Measurements from ENCODE around the gene CRABP2.

Gene CRABP2

GRCh38 chr1:156665539-156665938 lies 39.8 kb downstream of the CRABP2 start:
- H3K9me3 ChIP-seq (ENCODE audit: control insufficient read depth, insufficient read depth, low read length): no peaks in the 10 kb centered on the region
- no peaks in the 10 kb centered on the region for H3K79me2 ChIP-seq (ENCODE audit: control insufficient read depth, low read length)
- TF ChIP-seq, protein P1, sequence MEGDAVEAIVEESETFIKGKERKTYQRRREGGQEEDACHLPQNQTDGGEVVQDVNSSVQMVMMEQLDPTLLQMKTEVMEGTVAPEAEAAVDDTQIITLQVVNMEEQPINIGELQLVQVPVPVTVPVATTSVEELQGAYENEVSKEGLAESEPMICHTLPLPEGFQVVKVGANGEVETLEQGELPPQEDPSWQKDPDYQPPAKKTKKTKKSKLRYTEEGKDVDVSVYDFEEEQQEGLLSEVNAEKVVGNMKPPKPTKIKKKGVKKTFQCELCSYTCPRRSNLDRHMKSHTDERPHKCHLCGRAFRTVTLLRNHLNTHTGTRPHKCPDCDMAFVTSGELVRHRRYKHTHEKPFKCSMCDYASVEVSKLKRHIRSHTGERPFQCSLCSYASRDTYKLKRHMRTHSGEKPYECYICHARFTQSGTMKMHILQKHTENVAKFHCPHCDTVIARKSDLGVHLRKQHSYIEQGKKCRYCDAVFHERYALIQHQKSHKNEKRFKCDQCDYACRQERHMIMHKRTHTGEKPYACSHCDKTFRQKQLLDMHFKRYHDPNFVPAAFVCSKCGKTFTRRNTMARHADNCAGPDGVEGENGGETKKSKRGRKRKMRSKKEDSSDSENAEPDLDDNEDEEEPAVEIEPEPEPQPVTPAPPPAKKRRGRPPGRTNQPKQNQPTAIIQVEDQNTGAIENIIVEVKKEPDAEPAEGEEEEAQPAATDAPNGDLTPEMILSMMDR (IDR thresholded peaks at IDR 0.05; ENCODE audit: low read depth, low read length, poor library complexity, severe bottlenecking): no peak
- TF ChIP-seq EZH2phosphoT487 (IDR thresholded peaks at IDR 0.05; ENCODE audit: borderline replicate concordance, low read length): no peak
- no peaks in the 10 kb centered on the region for H3K36me3 ChIP-seq (ENCODE audit: control insufficient read depth, low read length)
- no peaks in the 10 kb centered on the region for H3K9me2 ChIP-seq (replicated peaks; ENCODE audit: control insufficient read depth, low read length)
- no peak overlapping the region for H3K27ac ChIP-seq (ENCODE audit: low read depth, low read length)
- peaks cover 42% of the 10 kb centered on the region for H3K27me3 ChIP-seq (ENCODE audit: control insufficient read depth, low read length)
- peaks cover 4% of the 10 kb centered on the region for H3F3A ChIP-seq (ENCODE audit: control insufficient read depth, insufficient read depth)
- H3K4me2 ChIP-seq (ENCODE audit: low read length): no peak overlapping the region
- H3K4me3 ChIP-seq (ENCODE audit: low read length): no peak overlapping the region
- H4K20me1 ChIP-seq (ENCODE audit: control insufficient read depth, insufficient read depth, low read depth, low read length): 0 out of 2 replicates have a peak, but pooled peaks cover 3% of the 10 kb centered on the region
- H3K4me1 ChIP-seq (ENCODE audit: control insufficient read depth, low read length): peaks cover 52% of the 10 kb centered on the region

GRCh38 chr1:156664767-156665411 lies 40.5 kb downstream of the CRABP2 start:
- Histone ChIP-seq H3K4me3 (ENCODE audit: low read length) (peak overlapping the region; percentile 45), H3K9me2 (replicated peaks; ENCODE audit: control insufficient read depth, low read length) (no peaks in the 10 kb centered on the region), H3K4me2 (ENCODE audit: low read length) (peak overlapping the region; percentile 60), H3K9me3 (ENCODE audit: control insufficient read depth, insufficient read depth, low read length) (no peaks in the 10 kb centered on the region), H4K20me1 (ENCODE audit: control insufficient read depth, insufficient read depth, low read depth, low read length) (0 out of 2 replicates have a peak, but pooled peaks cover 3% of the 10 kb centered on the region), H3K36me3 (ENCODE audit: control insufficient read depth, low read length) (no peaks in the 10 kb centered on the region), H3K79me2 (ENCODE audit: control insufficient read depth, low read length) (no peaks in the 10 kb centered on the region), H3F3A (ENCODE audit: control insufficient read depth, insufficient read depth) (peaks cover 4% of the 10 kb centered on the region), H3K4me1 (ENCODE audit: control insufficient read depth, low read length) (peaks cover 57% of the 10 kb centered on the region), H3K27me3 (ENCODE audit: control insufficient read depth, low read length) (peaks cover 36% of the 10 kb centered on the region), H3K27ac (ENCODE audit: low read depth, low read length) (no peak overlapping the region)
- TF ChIP-seq, protein P1 (IDR thresholded peaks at IDR 0.05; ENCODE audit: low read depth, low read length, poor library complexity, severe bottlenecking): no peak
- TF ChIP-seq EZH2phosphoT487 (IDR thresholded peaks at IDR 0.05; ENCODE audit: borderline replicate concordance, low read length): no peak

DNA sequence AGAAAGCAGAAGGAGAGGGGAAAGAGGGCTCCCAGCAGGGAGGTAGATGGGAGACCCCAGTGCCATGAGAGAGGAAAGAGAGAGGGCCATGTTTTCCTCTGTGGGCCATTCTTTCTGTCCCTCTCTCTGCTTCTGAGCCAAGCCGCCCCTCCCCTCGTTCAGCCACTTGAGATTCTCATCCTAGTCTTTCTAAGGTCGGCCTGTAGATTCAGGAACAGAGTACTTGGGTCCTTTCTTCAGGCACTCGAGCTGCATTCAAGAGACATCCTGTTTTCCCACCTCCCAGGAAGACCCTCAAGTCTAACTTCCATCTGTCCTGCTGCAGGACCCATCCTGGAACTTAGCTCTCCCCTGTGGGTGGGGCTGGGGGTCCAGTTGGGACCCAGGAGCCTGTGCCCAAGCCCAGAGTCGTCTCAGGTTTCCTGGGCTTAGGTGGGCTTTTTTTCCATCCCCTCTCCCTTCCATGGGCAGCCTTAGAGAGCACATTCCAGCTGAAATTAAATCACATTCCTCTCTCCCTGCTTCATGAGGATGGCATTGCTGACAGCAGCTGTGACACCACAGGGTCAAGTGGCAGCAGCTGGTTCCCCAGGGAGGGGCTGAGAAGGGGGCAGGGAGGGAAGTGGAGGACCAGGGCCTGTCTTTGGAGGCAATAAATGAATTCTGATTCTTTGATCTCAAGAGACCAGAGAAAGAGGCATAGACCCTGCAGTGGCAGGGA lies 41.2 kb downstream of the CRABP2 start:
- H3K27me3 ChIP-seq (ENCODE audit: control insufficient read depth, low read length): peaks cover 29% of the 10 kb centered on the region
- H3K27ac ChIP-seq (ENCODE audit: low read depth, low read length): no peak overlapping the region
- 0 out of 2 replicates have a peak, but pooled peaks cover 3% of the 10 kb centered on the region for H4K20me1 ChIP-seq (ENCODE audit: control insufficient read depth, insufficient read depth, low read depth, low read length)
- peak overlapping the region; percentile 60 for H3K4me2 ChIP-seq (ENCODE audit: low read length)
- H3F3A ChIP-seq (ENCODE audit: control insufficient read depth, insufficient read depth): peaks cover 4% of the 10 kb centered on the region
- H3K36me3 ChIP-seq (ENCODE audit: control insufficient read depth, low read length): no peaks in the 10 kb centered on the region
- H3K9me2 ChIP-seq (replicated peaks; ENCODE audit: control insufficient read depth, low read length): no peaks in the 10 kb centered on the region
- TF ChIP-seq EZH2phosphoT487 (IDR thresholded peaks at IDR 0.05; ENCODE audit: borderline replicate concordance, low read length): no peak
- TF ChIP-seq, protein P1 (IDR thresholded peaks at IDR 0.05; ENCODE audit: low read depth, low read length, poor library complexity, severe bottlenecking): no peak
- H3K79me2 ChIP-seq (ENCODE audit: control insufficient read depth, low read length): no peaks in the 10 kb centered on the region
- peaks cover 61% of the 10 kb centered on the region for H3K4me1 ChIP-seq (ENCODE audit: control insufficient read depth, low read length)
- H3K4me3 ChIP-seq (ENCODE audit: low read length): peak overlapping the region; percentile 45
- no peaks in the 10 kb centered on the region for H3K9me3 ChIP-seq (ENCODE audit: control insufficient read depth, insufficient read depth, low read length)

Measured in DOHH2 (cell line).